ENCODE results near the gene NOXO1. TPM values are rescaled to one million over a fixed set of nuclear protein-coding genes. Genes with fewer than 3 reads are reported as not detected.

Gene NOXO1
- total and polyA plus RNA-seq, 9 of the 15 experiments (the other 6 are each of a cell fraction or from before 2014, with no cell fraction given): not detected

DNA sequence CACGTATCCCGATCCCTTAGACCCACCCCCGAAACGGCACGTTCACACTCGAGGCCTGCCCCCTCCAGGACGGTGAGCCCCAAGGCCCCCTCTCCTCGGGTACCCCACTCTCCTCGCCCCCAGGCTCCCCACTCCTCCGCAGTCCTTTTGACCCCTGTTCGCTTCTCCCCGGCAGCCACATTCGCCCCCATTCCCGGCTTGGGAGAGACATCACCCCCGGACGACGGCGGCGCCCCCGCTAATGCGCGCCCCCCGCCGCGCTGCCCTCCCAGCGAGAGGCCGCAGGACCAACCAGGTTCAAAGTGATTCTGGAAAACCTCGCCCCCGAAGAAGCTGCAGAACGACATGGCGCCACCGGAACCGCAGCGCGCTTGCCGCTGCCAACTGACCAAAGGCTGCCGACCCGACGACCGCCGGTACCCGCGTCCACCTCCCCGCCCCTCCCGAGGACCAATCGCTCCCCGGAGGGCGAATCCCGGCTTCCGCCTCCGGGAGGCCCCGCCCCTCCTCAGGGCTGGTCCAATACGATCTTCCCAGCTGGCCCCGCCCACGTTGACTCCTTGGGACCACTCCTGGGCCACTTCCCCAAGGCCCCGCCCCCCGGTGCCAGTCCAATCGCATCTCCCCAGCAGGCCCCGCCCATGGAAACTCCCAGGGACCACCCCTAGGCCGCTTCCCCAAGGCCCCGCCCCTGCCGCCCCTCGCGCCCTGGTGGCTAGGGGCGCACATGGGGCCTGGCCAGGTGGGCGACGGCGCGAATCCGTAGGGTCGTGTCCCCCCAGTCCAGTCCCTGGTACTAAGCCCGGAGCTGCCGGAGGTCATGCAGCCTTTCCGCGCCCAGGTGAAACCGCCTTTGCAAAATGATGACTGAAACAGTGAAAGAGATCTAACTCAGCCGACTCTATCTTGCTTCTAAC, 38.2 kb downstream of the NOXO1 start, which contains the start of gene MSRB1 (continued):
- TF ChIP-seq, protein P1, sequence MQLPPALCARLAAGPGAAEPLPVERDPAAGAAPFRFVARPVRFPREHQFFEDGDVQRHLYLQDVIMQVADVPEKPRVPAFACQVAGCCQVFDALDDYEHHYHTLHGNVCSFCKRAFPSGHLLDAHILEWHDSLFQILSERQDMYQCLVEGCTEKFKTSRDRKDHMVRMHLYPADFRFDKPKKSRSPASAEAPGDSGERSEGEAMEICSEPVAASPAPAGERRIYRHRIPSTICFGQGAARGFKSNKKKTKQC (CRISPR knock-in tag; IDR thresholded peaks at IDR 0.05): peak; percentile 69; the same call in 1 of the 2 replicates
- peak; percentile 22 for TF ChIP-seq CHD4 (IDR thresholded peaks at IDR 0.05; ENCODE audit: insufficient read depth, insufficient replicate concordance, low read depth, low read length, poor library complexity, severe bottlenecking)
- TF ChIP-seq SUPT5H (IDR thresholded peaks at IDR 0.05): peak; percentile 80
- TF ChIP-seq, protein P2, sequence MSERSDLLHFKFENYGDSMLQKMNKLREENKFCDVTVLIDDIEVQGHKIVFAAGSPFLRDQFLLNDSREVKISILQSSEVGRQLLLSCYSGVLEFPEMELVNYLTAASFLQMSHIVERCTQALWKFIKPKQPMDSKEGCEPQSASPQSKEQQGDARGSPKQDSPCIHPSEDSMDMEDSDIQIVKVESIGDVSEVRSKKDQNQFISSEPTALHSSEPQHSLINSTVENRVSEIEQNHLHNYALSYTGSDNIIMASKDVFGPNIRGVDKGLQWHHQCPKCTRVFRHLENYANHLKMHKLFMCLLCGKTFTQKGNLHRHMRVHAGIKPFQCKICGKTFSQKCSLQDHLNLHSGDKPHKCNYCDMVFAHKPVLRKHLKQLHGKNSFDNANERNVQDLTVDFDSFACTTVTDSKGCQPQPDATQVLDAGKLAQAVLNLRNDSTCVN (CRISPR knock-in tag; IDR thresholded peaks at IDR 0.05): 0 out of 2 replicates have a peak, but pooled peaks have one; percentile 67

DNA sequence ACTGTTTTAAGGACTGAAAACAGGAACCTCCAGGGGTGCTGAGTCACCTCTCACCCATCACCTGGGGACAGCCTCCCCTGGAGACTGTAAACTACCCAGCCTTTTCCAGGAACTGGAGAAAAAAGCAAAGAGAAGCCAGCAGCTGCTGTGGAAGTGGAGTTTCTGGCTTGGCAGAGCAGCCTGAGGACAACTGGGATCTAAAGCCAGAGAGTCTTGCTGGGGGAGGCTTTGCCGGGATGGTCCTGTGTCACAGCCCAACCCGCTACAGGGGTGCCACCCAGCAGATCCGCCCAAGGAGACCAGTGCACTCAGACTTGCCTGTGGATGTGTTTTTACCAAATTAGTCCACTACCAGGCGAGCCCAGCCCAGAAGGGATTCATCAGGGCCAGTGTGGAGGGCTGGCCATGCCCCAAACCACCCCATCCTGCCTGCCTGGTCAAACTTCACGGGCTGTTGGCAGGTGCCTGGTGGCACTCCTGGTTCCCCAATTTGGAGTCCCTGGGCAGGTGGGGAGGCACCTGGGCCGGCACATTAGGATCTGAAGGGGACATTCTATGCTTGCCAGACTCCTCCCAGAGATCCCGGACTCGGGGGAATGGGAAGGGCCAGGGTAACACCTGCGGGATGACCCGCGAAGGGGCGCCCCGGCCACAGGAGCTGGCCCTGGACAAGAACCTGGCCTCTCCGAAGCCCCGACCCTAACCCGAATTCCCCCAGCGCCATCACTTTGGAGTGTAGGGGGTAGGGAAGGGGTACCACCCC, 39.0 kb downstream of the NOXO1 start:
- in situ Hi-C loops (cut with MboI) (no loop called here), intact Hi-C loops (cut with micrococcal nuclease) (loop anchor here (2.0 kb wide), 1 partner anchor 23 kb away; the partner anchor contains the start of gene RPS2)
- H3K4me3 ChIP-seq: peak overlapping the region; percentile 78
- FAIRE-seq: peak; percentile 59
- H3K4me1 ChIP-seq (replicated peaks in 1 of 2; ENCODE audit: control insufficient read depth in 2 of 2, insufficient read depth in 2 of 2, low read length in 2 of 2): peaks cover 29 to 75% of the 10 kb centered on the region in 2 experiments
- peak; percentile 34 for ATAC-seq
- peak; percentile 38 to 85 (median 58) for DNase-seq (ENCODE audit: extremely low read depth in 1 of 4, low spot score in 3 of 4)
- H3K27me3 ChIP-seq (ENCODE audit: control insufficient read depth in 2 of 2, insufficient read depth in 2 of 2, low read length in 2 of 2): no peaks in the 10 kb centered on the region
- peak overlapping the region; percentile 63 to 91 for H3K9ac ChIP-seq (ENCODE audit: insufficient read depth in 1 of 2, low read depth in 2 of 2, low read length in 2 of 2)
- peak overlapping the region; percentile 51 for H3K27ac ChIP-seq (ENCODE audit: extremely low read depth, low read depth, low read length)
- TSS peak; percentile 77 for BruUV-seq (replicated peaks)
- peaks cover 34% of the 10 kb centered on the region; the same call in 2 of the 3 replicates for H3K36me3 ChIP-seq (ENCODE audit: control insufficient read depth, insufficient read depth, low read length)
- 8% methylated on average over 17 of the region's 17 CpGs for WGBS (ENCODE audit: insufficient coverage, low coverage, missing lambda C conversion rate)
- H3K9me1 ChIP-seq (ENCODE audit: control insufficient read depth, insufficient read depth, low read length): peaks cover 8% of the 10 kb centered on the region
- peaks cover 20% of the 10 kb centered on the region for H3K79me2 ChIP-seq (ENCODE audit: control insufficient read depth, insufficient read depth, low read length)
- peaks cover 7% of the 10 kb centered on the region for H4K20me1 ChIP-seq (replicated peaks; ENCODE audit: control insufficient read depth, insufficient read depth, low read length)
- ChIA-PET POLR2A (interaction anchor here (1.0 to 1.5 kb wide), 5 partner anchors 21 to 212 kb away, joined by 3 to 6 read pairs (median 4); partner anchors contain the start of genes EME2, MRPS34 and RPS2), CTCF (ENCODE audit: low intra/inter-chr PET ratio) (no interaction called here)
- H3K4me2 ChIP-seq (ENCODE audit: insufficient read depth, low read length): peak overlapping the region; percentile 84
- H2AFZ ChIP-seq (ENCODE audit: low read depth, low read length): peak overlapping the region; percentile 75
- no peaks in the 10 kb centered on the region for H3K9me3 ChIP-seq (replicated peaks; ENCODE audit: control insufficient read depth, insufficient read depth, low read depth, low read length)
- TF ChIP-seq BHLHE40 (IDR thresholded peaks at IDR 0.05; ENCODE audit: low read length): no peak
- no peak for TF ChIP-seq NFATC3 (IDR thresholded peaks at IDR 0.05)
- TF ChIP-seq THRAP3 (IDR thresholded peaks at IDR 0.05; ENCODE audit: borderline replicate concordance): no peak
- no peak for TF ChIP-seq CCAR2 (IDR thresholded peaks at IDR 0.05; ENCODE audit: low read depth, low read length)
- peak; percentile 80 for TF ChIP-seq SMARCE1 (IDR thresholded peaks at IDR 0.05)
- TF ChIP-seq CBX3 (IDR thresholded peaks at IDR 0.05; ENCODE audit: borderline replicate concordance in 1 of 2, low read length in 2 of 2): no peak
- peak; percentile 90 for TF ChIP-seq MAFF (IDR thresholded peaks at IDR 0.05; ENCODE audit: low read length)
- TF ChIP-seq ZNF431 (CRISPR knock-in tag; IDR thresholded peaks at IDR 0.05): no peak
- TF ChIP-seq ZNF140 (CRISPR knock-in tag; IDR thresholded peaks at IDR 0.05): no peak
- no peak for TF ChIP-seq KAT7 (CRISPR knock-in tag; IDR thresholded peaks at IDR 0.05; ENCODE audit: borderline replicate concordance)
- TF ChIP-seq POLR2H (tag; IDR thresholded peaks at IDR 0.05; ENCODE audit: low read depth): no peak
- no peak for TF ChIP-seq MTF1 (CRISPR knock-in tag; IDR thresholded peaks at IDR 0.05; ENCODE audit: borderline replicate concordance)
- no peak for TF ChIP-seq ZNF551 (CRISPR knock-in tag; IDR thresholded peaks at IDR 0.05)
- no peak for TF ChIP-seq NR3C1 (CRISPR knock-in tag; IDR thresholded peaks at IDR 0.05)

Data from K562 (cell line).